Tibial artery (tissue), 4 donors: ENCODE data around the gene PTPN12.
"Not testable (repeated sequence)": the region's sequence is repeated elsewhere in the genome, so short reads cannot be mapped to it uniquely, and the experiment has no call there.

Experiments
- DNase-seq, 2 donors: peaks; one replicate each; pipeline ENCODE4 v3.0.0-alpha.2; 2019
- H3K27ac ChIP-seq, 2 donors: fragments of 200-600 bp; sonication (generic) in 1 of 2; 1 replicate in 1 of 2; 2 replicates in 1 of 2; pipeline ENCODE4 v1.5.1; 2018 to 2019; ENCODE audit warnings: mild to moderate bottlenecking in 1 of 2
- H3K27me3 ChIP-seq, 2 donors: fragments of 200-600 bp; sonication (generic) in 1 of 2; one replicate each; pipeline versions ENCODE4 v1.5.1 to v1.6.0; 2016 to 2019
- H3K36me3 ChIP-seq, 3 donors: fragments of 200-600 bp; sonication (generic) in 2 of 3; one replicate each; pipeline ENCODE4 v1.5.1; 2016 to 2019; ENCODE audit warnings: mild to moderate bottlenecking in 2 of 3
- H3K4me1 ChIP-seq, 4 donors: fragments of 200-600 bp; sonication (generic) in 2 of 4; 1 replicate in 3 of 4; 2 replicates in 1 of 4; pipeline ENCODE4 v1.5.1; 2016 to 2019
- H3K4me3 ChIP-seq, 2 donors: fragments of 200-600 bp; sonication (generic) in 1 of 2; 1 replicate in 1 of 2; 2 replicates in 1 of 2; pipeline ENCODE4 v1.5.1; 2018 to 2019; ENCODE audit warnings: mild to moderate bottlenecking in 2 of 2
- H3K9me3 ChIP-seq, 3 donors: fragments of 200-600 bp; sonication (generic) in 1 of 3; one replicate each; pipeline ENCODE4 v1.5.1; 2016 to 2019
- intact Hi-C: fragments of 100-400 bp; cut with DNase I; formaldehyde crosslinking; loops from one replicate; pipeline ENCODE4 v1.15.0; 2023; ENCODE audit warnings: low total_unique reads
- TF ChIP-seq, protein P1 (sequence below), 2 experiments: fragments of 200-600 bp in 1 of 2; fragments of 450-650 bp in 1 of 2; IDR thresholded peaks; one replicate each; pipeline ENCODE4 v1.5.1; 2017 to 2019; ENCODE audit warnings: antibody characterized with exemption in 2 of 2, mild to moderate bottlenecking in 1 of 2, moderate library complexity in 1 of 2

Gene PTPN12

DNA sequence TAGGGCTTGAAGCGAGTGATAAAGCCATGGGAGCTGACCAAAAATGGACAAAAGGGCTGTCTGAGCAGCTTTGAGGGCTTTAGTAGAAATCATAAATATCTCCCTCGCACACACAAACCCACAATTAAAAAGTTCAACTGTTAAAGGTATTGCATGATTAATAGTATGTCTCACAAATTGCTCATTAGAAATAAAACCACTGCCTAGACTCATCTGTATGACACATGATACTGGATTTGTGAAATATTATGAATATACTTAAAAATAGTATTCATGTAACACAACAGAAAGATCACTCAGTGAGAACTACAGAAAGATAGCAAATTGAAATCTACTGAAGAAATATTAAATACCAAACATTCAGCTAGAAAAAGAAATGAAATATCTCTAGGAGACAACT lies 11.9 kb upstream of the PTPN12 start:
- no peaks in the 10 kb centered on the region for H3K36me3 ChIP-seq
- TF ChIP-seq, protein P1, sequence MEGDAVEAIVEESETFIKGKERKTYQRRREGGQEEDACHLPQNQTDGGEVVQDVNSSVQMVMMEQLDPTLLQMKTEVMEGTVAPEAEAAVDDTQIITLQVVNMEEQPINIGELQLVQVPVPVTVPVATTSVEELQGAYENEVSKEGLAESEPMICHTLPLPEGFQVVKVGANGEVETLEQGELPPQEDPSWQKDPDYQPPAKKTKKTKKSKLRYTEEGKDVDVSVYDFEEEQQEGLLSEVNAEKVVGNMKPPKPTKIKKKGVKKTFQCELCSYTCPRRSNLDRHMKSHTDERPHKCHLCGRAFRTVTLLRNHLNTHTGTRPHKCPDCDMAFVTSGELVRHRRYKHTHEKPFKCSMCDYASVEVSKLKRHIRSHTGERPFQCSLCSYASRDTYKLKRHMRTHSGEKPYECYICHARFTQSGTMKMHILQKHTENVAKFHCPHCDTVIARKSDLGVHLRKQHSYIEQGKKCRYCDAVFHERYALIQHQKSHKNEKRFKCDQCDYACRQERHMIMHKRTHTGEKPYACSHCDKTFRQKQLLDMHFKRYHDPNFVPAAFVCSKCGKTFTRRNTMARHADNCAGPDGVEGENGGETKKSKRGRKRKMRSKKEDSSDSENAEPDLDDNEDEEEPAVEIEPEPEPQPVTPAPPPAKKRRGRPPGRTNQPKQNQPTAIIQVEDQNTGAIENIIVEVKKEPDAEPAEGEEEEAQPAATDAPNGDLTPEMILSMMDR (IDR thresholded peaks at IDR 0.05), result no peak
- DNase-seq, result no peak
- no peak overlapping the region for H3K27ac ChIP-seq
- intact Hi-C loops, result no loop called here
- H3K4me1 ChIP-seq, result no peaks in the 10 kb centered on the region
- H3K4me3 ChIP-seq, result no peak overlapping the region
- H3K27me3 ChIP-seq, result no peaks in the 10 kb centered on the region
- H3K9me3 ChIP-seq, result no peaks in the 10 kb centered on the region

DNA sequence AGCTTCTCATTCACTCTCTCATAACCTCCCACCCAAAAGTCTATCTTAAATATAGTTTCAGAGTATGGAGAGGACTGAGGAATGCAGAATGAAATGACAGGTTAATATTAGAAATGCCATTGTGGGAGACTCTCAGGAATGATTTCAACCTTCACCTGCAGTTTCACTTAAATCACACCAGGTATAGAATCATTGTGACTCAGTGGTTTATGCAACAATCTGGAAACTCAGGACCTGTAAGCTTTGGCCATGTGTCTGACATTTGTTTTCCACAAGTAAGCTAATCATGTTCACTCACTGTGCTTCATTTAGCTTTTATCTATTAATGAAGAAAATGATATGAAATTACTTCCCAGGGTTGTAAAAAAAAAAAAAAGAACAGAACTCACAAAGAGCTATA lies 8.7 kb upstream of the PTPN12 start:
- Histone ChIP-seq H3K27me3 (no peaks in the 10 kb centered on the region), H3K27ac (no peak overlapping the region), H3K4me1 (no peaks in the 10 kb centered on the region), H3K4me3 (no peak overlapping the region), H3K9me3 (no peaks in the 10 kb centered on the region), H3K36me3 (no peaks in the 10 kb centered on the region)
- DNase-seq, result no peak
- intact Hi-C loops, result no loop called here
- TF ChIP-seq, protein P1 (IDR thresholded peaks at IDR 0.05), result no peak

- intact Hi-C loops, result no loop called here
- H3K4me3 ChIP-seq, result no peak overlapping the region
- H3K4me1 ChIP-seq, result no peaks in the 10 kb centered on the region
- DNase-seq, result no peak
- TF ChIP-seq, protein P1 (IDR thresholded peaks at IDR 0.05), result no peak
- no peaks in the 10 kb centered on the region for H3K36me3 ChIP-seq
- H3K27me3 ChIP-seq, result no peaks in the 10 kb centered on the region
- no peaks in the 10 kb centered on the region for H3K9me3 ChIP-seq
- no peak overlapping the region for H3K27ac ChIP-seq
Observed at GRCh38 chr7:77529279-77529678, 7.8 kb upstream of the PTPN12 start.

GRCh38 chr7:77531038-77531437 lies 6.1 kb upstream of the PTPN12 start:
- Histone ChIP-seq H3K4me1 (no peaks in the 10 kb centered on the region), H3K27ac (no peak overlapping the region), H3K36me3 (no peaks in the 10 kb centered on the region), H3K27me3 (no peaks in the 10 kb centered on the region), H3K9me3 (no peaks in the 10 kb centered on the region), H3K4me3 (no peak overlapping the region)
- intact Hi-C loops, result no loop called here
- TF ChIP-seq, protein P1 (IDR thresholded peaks at IDR 0.05), result no peak
- DNase-seq, result no peak

- TF ChIP-seq, protein P1 (IDR thresholded peaks at IDR 0.05), result no peak
- Histone ChIP-seq H3K36me3 (no peaks in the 10 kb centered on the region), H3K9me3 (no peaks in the 10 kb centered on the region), H3K4me1 (no peaks in the 10 kb centered on the region), H3K4me3 (no peak overlapping the region), H3K27ac (no peak overlapping the region), H3K27me3 (no peaks in the 10 kb centered on the region)
- intact Hi-C loops, result no loop called here
- DNase-seq, result no peak
Observed at GRCh38 chr7:77532247-77532646, 4.8 kb upstream of the PTPN12 start.

GRCh38 chr7:77532732-77533131 lies 4.4 kb upstream of the PTPN12 start:
- H3K9me3 ChIP-seq, H3K4me1 ChIP-seq, H3K27ac ChIP-seq, DNase-seq, H3K36me3 ChIP-seq, H3K4me3 ChIP-seq, H3K27me3 ChIP-seq, intact Hi-C loops: not testable (repeated sequence)

GRCh38 chr7:77534046-77534445 lies 3.0 kb upstream of the PTPN12 start:
- H3K4me3 ChIP-seq, H3K4me1 ChIP-seq, H3K9me3 ChIP-seq, H3K27me3 ChIP-seq, intact Hi-C loops, DNase-seq, H3K36me3 ChIP-seq, H3K27ac ChIP-seq: not testable (repeated sequence)
